ENCODE measurements around the gene NRXN3. TPM values are rescaled to one million over a fixed set of nuclear protein-coding genes. Genes with fewer than 3 reads are reported as not detected.

The NRXN3 gene
- total RNA-seq (not detected), polyA plus RNA-seq (not detected)

- no peaks in the 10 kb centered on the region for H3K4me1 Mint-ChIP-seq
- peaks cover 0 to 2% (median 0%) of the 10 kb centered on the region in 7 donors for H3K9me3 Mint-ChIP-seq
- Histone ChIP-seq H3K27me3 (ENCODE audit: control insufficient read depth, insufficient read depth, low read length) (no peaks in the 10 kb centered on the region), H3K4me3 (ENCODE audit: low read depth, low read length) (no peak within 1 kb of the TSS), H3K4me1 (ENCODE audit: control insufficient read depth, insufficient read depth, low read length, poor library complexity, severe bottlenecking) (no peaks in the 10 kb centered on the region), H3K36me3 (ENCODE audit: control insufficient read depth, insufficient read depth, low read length) (no peaks in the 10 kb centered on the region), H3K9me3 (ENCODE audit: control insufficient read depth in 2 of 2, low read length in 2 of 2) (no peaks in the 10 kb centered on the region), H3K27ac (ENCODE audit: insufficient read depth, low read length, poor library complexity, severe bottlenecking) (no peak within 1 kb of the TSS)
- peaks cover 4% of the 10 kb centered on the region for H3K27me3 Mint-ChIP-seq
- H3K36me3 Mint-ChIP-seq = no peaks in the 10 kb centered on the region
- no peak within 1 kb of the TSS for H3K27ac Mint-ChIP-seq
- ATAC-seq (ENCODE audit: low read depth in 2 of 2) = no peak
- H3K4me3 Mint-ChIP-seq = no peak within 1 kb of the TSS
- no peak for DNase-seq
These were observed at the start of gene NRXN3 for GRCh38 chr14:78170203-78170602. Gene NRXN3, plus strand, starts transcription at chr14:78170373. Its CDS starts 72,721 bp downstream, at chr14:78243094.

GRCh38 chr14:78122436-78122835 lies 47.7 kb upstream of the NRXN3 start:
- Mint-ChIP-seq H3K9me3 (peaks cover 0 to 9% (median under 1%) of the 10 kb centered on the region in 7 donors), H3K27ac (no peak overlapping the region), H3K36me3 (no peaks in the 10 kb centered on the region), H3K4me3 (no peak overlapping the region), H3K4me1 (no peaks in the 10 kb centered on the region), H3K27me3 (no peaks in the 10 kb centered on the region)
- Histone ChIP-seq H3K27ac (ENCODE audit: insufficient read depth, low read length, poor library complexity, severe bottlenecking) (no peak overlapping the region), H3K4me1 (ENCODE audit: control insufficient read depth, insufficient read depth, low read length, poor library complexity, severe bottlenecking) (no peaks in the 10 kb centered on the region), H3K9me3 (ENCODE audit: control insufficient read depth in 2 of 2, low read length in 2 of 2) (no peaks in the 10 kb centered on the region), H3K4me3 (ENCODE audit: low read depth, low read length) (no peak overlapping the region), H3K36me3 (ENCODE audit: control insufficient read depth, insufficient read depth, low read length) (no peaks in the 10 kb centered on the region), H3K27me3 (ENCODE audit: control insufficient read depth, insufficient read depth, low read length) (no peaks in the 10 kb centered on the region)
- ATAC-seq (ENCODE audit: low read depth in 2 of 2) (no peak), DNase-seq (no peak)

- H3K4me3 Mint-ChIP-seq = no peak overlapping the region
- Histone ChIP-seq H3K27ac (ENCODE audit: insufficient read depth, low read length, poor library complexity, severe bottlenecking) (no peak overlapping the region), H3K36me3 (ENCODE audit: control insufficient read depth, insufficient read depth, low read length) (no peaks in the 10 kb centered on the region), H3K4me3 (ENCODE audit: low read depth, low read length) (no peak overlapping the region), H3K9me3 (ENCODE audit: control insufficient read depth in 2 of 2, low read length in 2 of 2) (no peaks in the 10 kb centered on the region), H3K27me3 (ENCODE audit: control insufficient read depth, insufficient read depth, low read length) (no peaks in the 10 kb centered on the region), H3K4me1 (ENCODE audit: control insufficient read depth, insufficient read depth, low read length, poor library complexity, severe bottlenecking) (no peaks in the 10 kb centered on the region)
- DNase-seq (no peak), ATAC-seq (ENCODE audit: low read depth in 2 of 2) (no peak)
- no peak overlapping the region for H3K27ac Mint-ChIP-seq
- H3K4me1 Mint-ChIP-seq = no peaks in the 10 kb centered on the region
- peaks cover 0 to 9% (median 0%) of the 10 kb centered on the region in 7 donors for H3K9me3 Mint-ChIP-seq
- H3K27me3 Mint-ChIP-seq = no peaks in the 10 kb centered on the region
- no peaks in the 10 kb centered on the region for H3K36me3 Mint-ChIP-seq
These were observed 46.4 kb upstream of the NRXN3 start for GRCh38 chr14:78123650-78124253.

GRCh38 chr14:78127961-78128360 lies 42.2 kb upstream of the NRXN3 start:
- Mint-ChIP-seq H3K4me1 (peaks cover 0 to 2% (median 0%) of the 10 kb centered on the region in 4 donors), H3K27me3 (no peaks in the 10 kb centered on the region), H3K4me3 (no peak overlapping the region), H3K36me3 (no peaks in the 10 kb centered on the region), H3K9me3 (peaks cover 0 to 6% (median 0%) of the 10 kb centered on the region in 7 donors), H3K27ac (no peak overlapping the region)
- ATAC-seq (ENCODE audit: low read depth in 2 of 2) = no peak
- Histone ChIP-seq H3K36me3 (ENCODE audit: control insufficient read depth, insufficient read depth, low read length) (no peaks in the 10 kb centered on the region), H3K4me1 (ENCODE audit: control insufficient read depth, insufficient read depth, low read length, poor library complexity, severe bottlenecking) (no peaks in the 10 kb centered on the region), H3K4me3 (ENCODE audit: low read depth, low read length) (no peak overlapping the region), H3K27me3 (ENCODE audit: control insufficient read depth, insufficient read depth, low read length) (no peaks in the 10 kb centered on the region), H3K27ac (ENCODE audit: insufficient read depth, low read length, poor library complexity, severe bottlenecking) (no peak overlapping the region), H3K9me3 (ENCODE audit: control insufficient read depth in 2 of 2, low read length in 2 of 2) (no peaks in the 10 kb centered on the region)
- no peak for DNase-seq

- ATAC-seq (ENCODE audit: low read depth in 2 of 2) = no peak
- no peaks in the 10 kb centered on the region for H3K9me3 ChIP-seq (ENCODE audit: control insufficient read depth in 2 of 2, low read length in 2 of 2)
- no peaks in the 10 kb centered on the region for H3K4me1 ChIP-seq (ENCODE audit: control insufficient read depth, insufficient read depth, low read length, poor library complexity, severe bottlenecking)
- Mint-ChIP-seq H3K9me3 (peaks cover 0 to 6% (median 0%) of the 10 kb centered on the region in 7 donors), H3K36me3 (no peaks in the 10 kb centered on the region), H3K4me1 (peaks cover 0 to 2% (median 0%) of the 10 kb centered on the region in 4 donors), H3K27me3 (peaks cover 4% of the 10 kb centered on the region), H3K27ac (no peak overlapping the region), H3K4me3 (no peak overlapping the region)
- no peak for DNase-seq
- H3K27ac ChIP-seq (ENCODE audit: insufficient read depth, low read length, poor library complexity, severe bottlenecking) = no peak overlapping the region
- H3K4me3 ChIP-seq (ENCODE audit: low read depth, low read length) = no peak overlapping the region
- no peaks in the 10 kb centered on the region for H3K36me3 ChIP-seq (ENCODE audit: control insufficient read depth, insufficient read depth, low read length)
- H3K27me3 ChIP-seq (ENCODE audit: control insufficient read depth, insufficient read depth, low read length) = no peaks in the 10 kb centered on the region
These were observed 40.8 kb upstream of the NRXN3 start for GRCh38 chr14:78129375-78129774.

- Histone ChIP-seq H3K27ac (ENCODE audit: insufficient read depth, low read length, poor library complexity, severe bottlenecking) (no peak overlapping the region), H3K27me3 (ENCODE audit: control insufficient read depth, insufficient read depth, low read length) (no peaks in the 10 kb centered on the region), H3K36me3 (ENCODE audit: control insufficient read depth, insufficient read depth, low read length) (no peaks in the 10 kb centered on the region), H3K9me3 (ENCODE audit: control insufficient read depth in 2 of 2, low read length in 2 of 2) (no peaks in the 10 kb centered on the region), H3K4me1 (ENCODE audit: control insufficient read depth, insufficient read depth, low read length, poor library complexity, severe bottlenecking) (no peaks in the 10 kb centered on the region), H3K4me3 (ENCODE audit: low read depth, low read length) (no peak overlapping the region)
- Mint-ChIP-seq H3K36me3 (no peaks in the 10 kb centered on the region), H3K9me3 (peaks cover 0 to 7% (median 0%) of the 10 kb centered on the region in 7 donors), H3K27ac (no peak overlapping the region), H3K4me1 (peaks cover 0 to 2% (median 0%) of the 10 kb centered on the region in 4 donors), H3K4me3 (no peak overlapping the region), H3K27me3 (peaks cover 4% of the 10 kb centered on the region)
- no peak for ATAC-seq (ENCODE audit: low read depth in 2 of 2)
- DNase-seq = no peak
These were observed 39.8 kb upstream of the NRXN3 start for GRCh38 chr14:78130356-78130755.

- H3K27me3 ChIP-seq (ENCODE audit: control insufficient read depth, insufficient read depth, low read length) = no peaks in the 10 kb centered on the region
- no peak overlapping the region for H3K4me3 Mint-ChIP-seq
- H3K9me3 ChIP-seq (ENCODE audit: control insufficient read depth in 2 of 2, low read length in 2 of 2) = no peaks in the 10 kb centered on the region
- no peak overlapping the region for H3K4me3 ChIP-seq (ENCODE audit: low read depth, low read length)
- ATAC-seq (ENCODE audit: low read depth in 2 of 2) (no peak), DNase-seq (no peak)
- peaks cover 0 to 7% (median 0%) of the 10 kb centered on the region in 7 donors for H3K9me3 Mint-ChIP-seq
- H3K4me1 ChIP-seq (ENCODE audit: control insufficient read depth, insufficient read depth, low read length, poor library complexity, severe bottlenecking) = no peaks in the 10 kb centered on the region
- H3K36me3 Mint-ChIP-seq = no peaks in the 10 kb centered on the region
- H3K4me1 Mint-ChIP-seq = peaks cover 0 to 2% (median 0%) of the 10 kb centered on the region in 4 donors
- no peak overlapping the region for H3K27ac ChIP-seq (ENCODE audit: insufficient read depth, low read length, poor library complexity, severe bottlenecking)
- H3K27me3 Mint-ChIP-seq = peaks cover 4% of the 10 kb centered on the region
- no peaks in the 10 kb centered on the region for H3K36me3 ChIP-seq (ENCODE audit: control insufficient read depth, insufficient read depth, low read length)
- no peak overlapping the region for H3K27ac Mint-ChIP-seq
These were observed 39.0 kb upstream of the NRXN3 start for GRCh38 chr14:78131201-78131600.

GRCh38 chr14:78131616-78132015 lies 38.6 kb upstream of the NRXN3 start:
- Histone ChIP-seq H3K4me3 (ENCODE audit: low read depth, low read length) (no peak overlapping the region), H3K36me3 (ENCODE audit: control insufficient read depth, insufficient read depth, low read length) (no peaks in the 10 kb centered on the region), H3K27me3 (ENCODE audit: control insufficient read depth, insufficient read depth, low read length) (no peaks in the 10 kb centered on the region), H3K9me3 (ENCODE audit: control insufficient read depth in 2 of 2, low read length in 2 of 2) (no peaks in the 10 kb centered on the region), H3K27ac (ENCODE audit: insufficient read depth, low read length, poor library complexity, severe bottlenecking) (no peak overlapping the region), H3K4me1 (ENCODE audit: control insufficient read depth, insufficient read depth, low read length, poor library complexity, severe bottlenecking) (no peaks in the 10 kb centered on the region)
- no peak for ATAC-seq (ENCODE audit: low read depth in 2 of 2)
- H3K9me3 Mint-ChIP-seq = peaks cover 0 to 7% (median 0%) of the 10 kb centered on the region in 7 donors
- no peak for DNase-seq
- H3K4me3 Mint-ChIP-seq = no peak overlapping the region
- H3K27ac Mint-ChIP-seq = no peak overlapping the region
- peaks cover 0 to 2% (median 0%) of the 10 kb centered on the region in 4 donors for H3K4me1 Mint-ChIP-seq
- H3K27me3 Mint-ChIP-seq = peaks cover 4% of the 10 kb centered on the region
- no peaks in the 10 kb centered on the region for H3K36me3 Mint-ChIP-seq

Data from CD4-positive, CD25-positive, alpha-beta regulatory T cell (primary cell).